PC-3 (cell line): ENCODE results near the gene MSI2. TPM values are rescaled to one million over a fixed set of nuclear protein-coding genes. Genes with fewer than 3 reads are reported as not detected.

Source experiments
- ATAC-seq: fragments of 200-7000 bp; cut with Tn5 transposase; 2 replicates; pipeline ENCODE4 v1.9.1; 2020; ENCODE audit warnings: mild to moderate bottlenecking, moderate library complexity
- BruUV-seq: library from RNA; stranded (reverse); fragments of 400-500 nt; replicated peaks from 2 replicates; lab custom pipeline; 2021; lab: Mats Ljungman, UMichigan
- CTCF ChIA-PET: fragments of 300-600 bp; sonication (Branson Sonifier 250); formaldehyde crosslinking; loops from one replicate; lab custom pipeline; 2022; ENCODE audit warnings: antibody characterized with exemption; lab: Charles Lee
- POLR2A ChIA-PET: fragments of 300-600 bp; sonication (Branson Sonifier 250); formaldehyde crosslinking; loops from one replicate; lab custom pipeline; 2022; ENCODE audit warnings: antibody characterized with exemption; ENCODE audit not compliant: unreplicated experiment; lab: Charles Lee
- DNase-seq: peaks from one replicate; pipeline ENCODE4 v3.0.0-alpha.2; 2015
- H2AFZ ChIP-seq: fragments of 300-600 bp; sonication (generic); 2 replicates; pipeline ENCODE4 v1.6.0; 2016; ENCODE audit warnings: antibody characterized with exemption, low read length
- H3F3A ChIP-seq: fragments of 300-600 bp; sonication (generic); one replicate; pipeline ENCODE4 v1.6.0; 2017; ENCODE audit warnings: antibody characterized with exemption, low read length, control low read depth, mild to moderate bottlenecking; ENCODE audit not compliant: unreplicated experiment
- H3K27ac ChIP-seq: fragments of 300-600 bp; sonication (generic); 2 replicates; pipeline ENCODE4 v1.5.1; 2016; ENCODE audit warnings: mild to moderate bottlenecking, low read length
- H3K27me3 ChIP-seq: fragments of 300-600 bp; sonication (generic); 2 replicates; pipeline ENCODE4 v1.6.1; 2016; ENCODE audit warnings: low read length, mixed read lengths
- H3K36me3 ChIP-seq: fragments of 300-600 bp; sonication (generic); 2 replicates; pipeline ENCODE4 v1.6.1; 2016; ENCODE audit warnings: low read depth, mixed run types, low read length, mixed read lengths
- H3K4me1 ChIP-seq: fragments of 300-600 bp; sonication (generic); 2 replicates; pipeline ENCODE4 v1.5.1; 2016; ENCODE audit warnings: low read length; ENCODE audit not compliant: insufficient read depth
- H3K4me2 ChIP-seq: fragments of 300-600 bp; sonication (generic); 2 replicates; pipeline ENCODE4 v1.6.0; 2016; ENCODE audit warnings: low read length
- H3K4me3 ChIP-seq: fragments of 300-600 bp; sonication (generic); 2 replicates; pipeline ENCODE4 v1.5.1; 2016; ENCODE audit warnings: mild to moderate bottlenecking, low read length, mixed read lengths
- H3K79me2 ChIP-seq: fragments of 300-600 bp; sonication (generic); 2 replicates; pipeline ENCODE4 v1.6.1; 2017; ENCODE audit warnings: low read length, mixed read lengths
- H3K9ac ChIP-seq: fragments of 300-600 bp; sonication (generic); 2 replicates; pipeline ENCODE4 v1.6.0; 2016; ENCODE audit warnings: mild to moderate bottlenecking, low read length
- H3K9me2 ChIP-seq: fragments of 300-600 bp; sonication (generic); replicated peaks from 2 replicates; pipeline ENCODE4 v1.6.1; 2016; ENCODE audit warnings: mixed run types, low read length, mixed read lengths
- H3K9me3 ChIP-seq: fragments of 300-600 bp; sonication (generic); 2 replicates; pipeline ENCODE4 v1.6.1; 2016; ENCODE audit warnings: low read length, mixed read lengths
- H4K20me1 ChIP-seq: fragments of 300-600 bp; sonication (generic); 2 replicates; pipeline ENCODE4 v1.6.1; 2016; ENCODE audit warnings: low read length, mixed read lengths
- EZH2 ChIP-seq: fragments of 300-600 bp; sonication (generic); IDR thresholded peaks from one replicate; pipeline ENCODE4 v1.6.1; 2017; ENCODE audit warnings: antibody characterized with exemption, mild to moderate bottlenecking, low read length; ENCODE audit not compliant: unreplicated experiment
- EZH2phosphoT487 ChIP-seq: fragments of 300-600 bp; sonication (generic); IDR thresholded peaks from 2 replicates; pipeline ENCODE4 v1.6.1; 2018; ENCODE audit warnings: mild to moderate bottlenecking, antibody characterized with exemption, low read length, borderline replicate concordance
- intact Hi-C: fragments of 100-400 bp; cut with micrococcal nuclease; formaldehyde crosslinking; loops from 2 replicates; pipeline ENCODE4 v1.9.0; 2023
- total RNA-seq: library from RNA; depleted of rRNA; stranded (reverse); fragments of >200 nt; gene quantifications from 2 replicates; pipeline ENCODE4 v1.2.3, GENCODE V29; 2014
- TF ChIP-seq, protein P1 (sequence below): fragments of 300-600 bp; sonication (generic); conservative IDR thresholded peaks from 2 replicates; pipeline ENCODE4 v1.5.1; 2017; ENCODE audit warnings: antibody characterized with exemption, low read depth, mild to moderate bottlenecking, low read length

The MSI2 gene
- total RNA-seq, 1 experiment from 2014 or later = 54.7 TPM

GRCh38 chr17:57724729-57725125, 468.4 kb downstream of the MSI2 start:
- H3K4me3 ChIP-seq = no peak overlapping the region
- no peaks in the 10 kb centered on the region for H3K9me2 ChIP-seq
- TF ChIP-seq EZH2phosphoT487 = no peak
- TF ChIP-seq, protein P1, sequence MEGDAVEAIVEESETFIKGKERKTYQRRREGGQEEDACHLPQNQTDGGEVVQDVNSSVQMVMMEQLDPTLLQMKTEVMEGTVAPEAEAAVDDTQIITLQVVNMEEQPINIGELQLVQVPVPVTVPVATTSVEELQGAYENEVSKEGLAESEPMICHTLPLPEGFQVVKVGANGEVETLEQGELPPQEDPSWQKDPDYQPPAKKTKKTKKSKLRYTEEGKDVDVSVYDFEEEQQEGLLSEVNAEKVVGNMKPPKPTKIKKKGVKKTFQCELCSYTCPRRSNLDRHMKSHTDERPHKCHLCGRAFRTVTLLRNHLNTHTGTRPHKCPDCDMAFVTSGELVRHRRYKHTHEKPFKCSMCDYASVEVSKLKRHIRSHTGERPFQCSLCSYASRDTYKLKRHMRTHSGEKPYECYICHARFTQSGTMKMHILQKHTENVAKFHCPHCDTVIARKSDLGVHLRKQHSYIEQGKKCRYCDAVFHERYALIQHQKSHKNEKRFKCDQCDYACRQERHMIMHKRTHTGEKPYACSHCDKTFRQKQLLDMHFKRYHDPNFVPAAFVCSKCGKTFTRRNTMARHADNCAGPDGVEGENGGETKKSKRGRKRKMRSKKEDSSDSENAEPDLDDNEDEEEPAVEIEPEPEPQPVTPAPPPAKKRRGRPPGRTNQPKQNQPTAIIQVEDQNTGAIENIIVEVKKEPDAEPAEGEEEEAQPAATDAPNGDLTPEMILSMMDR = no peak
- no peak for TF ChIP-seq EZH2
- intact Hi-C loops = no loop called here
- no peak overlapping the region for H3K4me2 ChIP-seq
- no peaks in the 10 kb centered on the region for H3K79me2 ChIP-seq
- no peak overlapping the region for H3K9ac ChIP-seq
- H3K27ac ChIP-seq = no peak overlapping the region
- no peaks in the 10 kb centered on the region for H3F3A ChIP-seq
- POLR2A ChIA-PET = no interaction called here
- H3K36me3 ChIP-seq = no peaks in the 10 kb centered on the region
- BruUV-seq = no TSS peak
- CTCF ChIA-PET = no interaction called here
- H2AFZ ChIP-seq = no peak overlapping the region
- no peaks in the 10 kb centered on the region for H3K9me3 ChIP-seq
- no peaks in the 10 kb centered on the region for H4K20me1 ChIP-seq
- no peaks in the 10 kb centered on the region for H3K4me1 ChIP-seq
- H3K27me3 ChIP-seq = peaks cover 48% of the 10 kb centered on the region
- DNase-seq (no peak), ATAC-seq (no peak)

- intact Hi-C loops = no loop called here
- Histone ChIP-seq H3K27me3 (peaks cover 44% of the 10 kb centered on the region), H3K79me2 (no peaks in the 10 kb centered on the region), H4K20me1 (no peaks in the 10 kb centered on the region), H3K27ac (no peak overlapping the region), H3K9me2 (no peaks in the 10 kb centered on the region), H3K4me3 (no peak overlapping the region), H3K9me3 (no peaks in the 10 kb centered on the region), H3K36me3 (no peaks in the 10 kb centered on the region), H3K9ac (no peak overlapping the region), H3K4me2 (no peak overlapping the region), H3F3A (no peaks in the 10 kb centered on the region), H3K4me1 (no peaks in the 10 kb centered on the region), H2AFZ (no peak overlapping the region)
- no TSS peak for BruUV-seq
- no peak for ATAC-seq
- no peak for DNase-seq
- POLR2A ChIA-PET = no interaction called here
- CTCF ChIA-PET = interaction anchor here (0.5 kb wide), 1 partner anchor 777 kb away, joined by 3 read pairs; no protein-coding TSS in a partner anchor
- TF ChIP-seq, protein P1 = no peak
- TF ChIP-seq EZH2phosphoT487 (no peak), EZH2 (no peak)
These were observed 470.0 kb downstream of the MSI2 start for GRCh38 chr17:57726213-57726790.

DNA sequence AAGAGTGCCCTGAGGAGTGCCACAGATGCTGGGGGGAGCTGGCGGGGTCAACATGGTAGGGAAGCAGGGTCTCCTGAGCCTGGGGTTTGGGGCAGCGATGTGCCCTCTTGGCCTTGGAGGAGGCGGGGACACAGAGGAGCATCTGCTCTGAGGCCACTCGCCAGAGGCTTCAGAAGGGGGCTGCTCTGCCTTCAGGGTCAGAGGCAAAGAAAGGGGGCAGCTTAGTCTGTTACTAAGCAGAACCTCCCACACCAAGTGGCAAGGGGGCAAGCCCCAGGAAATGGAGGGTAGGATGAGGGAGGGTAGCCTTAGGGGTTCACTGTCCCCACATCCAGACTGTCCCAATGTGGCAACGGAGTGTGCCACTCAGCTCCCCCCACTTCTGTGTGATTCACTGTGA, 470.5 kb downstream of the MSI2 start:
- ChIA-PET CTCF (interaction anchor here (0.5 kb wide), 1 partner anchor 778 kb away, joined by 3 read pairs; no protein-coding TSS in a partner anchor), POLR2A (no interaction called here)
- Histone ChIP-seq H3K4me2 (no peak overlapping the region), H3K79me2 (no peaks in the 10 kb centered on the region), H3K4me1 (no peaks in the 10 kb centered on the region), H3K27me3 (peaks cover 42% of the 10 kb centered on the region; the same call in 1 of the 2 replicates), H3F3A (no peaks in the 10 kb centered on the region), H2AFZ (no peak overlapping the region), H3K9ac (no peak overlapping the region), H3K4me3 (no peak overlapping the region), H3K9me3 (no peaks in the 10 kb centered on the region), H3K27ac (no peak overlapping the region), H3K9me2 (no peaks in the 10 kb centered on the region), H4K20me1 (no peaks in the 10 kb centered on the region), H3K36me3 (no peaks in the 10 kb centered on the region)
- no TSS peak for BruUV-seq
- DNase-seq (no peak), ATAC-seq (no peak)
- intact Hi-C loops = no loop called here
- TF ChIP-seq, protein P1 = no peak
- TF ChIP-seq EZH2 (no peak), EZH2phosphoT487 (no peak)
